GM19372 (cell line): ENCODE measurements around the gene GRB10.
A peak's percentile ranks its signal among the peaks of the same experiment; 100 is the strongest.

ENCODE experiments used
- ATAC-seq: cut with Tn5 transposase; IDR thresholded peaks from one replicate; pipeline ENCODE4 v1.9.1; 2021; ENCODE audit warnings: mild to moderate bottlenecking, low read depth, moderate library complexity; ENCODE audit not compliant: unreplicated experiment

Gene GRB10

GRCh38 chr7:50676740-50677637, 105.7 kb downstream of the GRB10 start:
- no peak for ATAC-seq

DNA sequence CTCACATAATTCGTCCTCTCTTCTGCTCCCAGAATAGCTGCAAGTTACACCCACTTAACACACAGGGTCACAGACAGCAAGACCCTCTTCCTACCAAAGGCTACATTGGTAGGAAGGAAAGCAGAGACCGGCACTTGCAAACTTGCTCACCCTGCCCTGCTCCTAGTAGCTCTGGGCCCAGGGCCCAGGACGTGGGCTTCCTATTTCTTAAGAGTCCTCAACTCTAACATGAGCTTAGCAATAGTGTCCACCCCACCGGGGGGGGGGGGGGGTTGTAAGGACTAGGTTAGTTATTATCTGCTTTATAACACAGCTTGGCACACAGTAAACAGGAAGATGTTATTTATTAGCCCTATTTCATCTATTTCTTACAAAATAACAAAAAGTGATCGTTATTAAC, 106.6 kb downstream of the GRB10 start:
- ATAC-seq, result no peak

- ATAC-seq, result no peak
These were observed 107.5 kb downstream of the GRB10 start for GRCh38 chr7:50674896-50675835.

GRCh38 chr7:50674299-50674698, 108.4 kb downstream of the GRB10 start:
- no peak for ATAC-seq

GRCh38 chr7:50673096-50673495, 109.6 kb downstream of the GRB10 start:
- ATAC-seq, result no peak

DNA sequence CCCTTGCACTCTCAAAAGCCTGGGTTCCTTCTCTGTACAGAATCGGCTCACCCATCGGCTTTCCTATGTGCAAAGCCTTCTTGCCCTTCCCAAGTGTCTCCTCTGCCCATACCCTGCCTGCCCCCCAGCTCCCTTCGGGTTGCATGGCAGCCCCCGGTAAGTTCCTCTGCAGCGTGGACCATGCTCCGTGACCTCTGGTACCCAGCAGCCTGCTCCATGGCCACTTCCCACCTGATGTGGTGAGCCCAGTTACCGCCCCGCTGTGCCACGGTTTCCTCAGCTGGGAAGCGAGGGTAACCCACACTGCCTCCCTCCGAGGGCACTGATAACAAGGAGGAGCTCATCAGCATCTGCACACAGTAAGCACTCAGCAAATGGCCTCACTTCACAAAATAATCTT, 110.7 kb downstream of the GRB10 start:
- no peak for ATAC-seq

DNA sequence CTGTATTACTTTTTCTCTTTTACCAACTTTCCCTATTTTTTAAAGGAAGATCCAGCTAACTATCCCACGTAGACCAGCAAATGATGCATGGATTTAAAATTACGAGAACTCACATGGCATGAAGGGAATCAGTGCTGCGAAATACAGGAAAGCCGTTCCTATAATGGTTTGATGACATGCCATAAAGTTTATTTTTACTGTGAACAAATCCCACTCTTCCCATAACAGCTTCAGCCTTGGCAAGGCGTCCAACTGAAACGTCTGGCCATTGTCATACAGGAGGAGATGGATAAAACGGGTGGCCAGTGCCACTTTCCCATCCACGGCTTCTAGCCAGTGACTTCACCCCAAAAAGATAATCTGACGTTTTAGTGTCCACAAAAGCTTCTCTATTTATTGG, 111.3 kb downstream of the GRB10 start:
- no peak for ATAC-seq

DNA sequence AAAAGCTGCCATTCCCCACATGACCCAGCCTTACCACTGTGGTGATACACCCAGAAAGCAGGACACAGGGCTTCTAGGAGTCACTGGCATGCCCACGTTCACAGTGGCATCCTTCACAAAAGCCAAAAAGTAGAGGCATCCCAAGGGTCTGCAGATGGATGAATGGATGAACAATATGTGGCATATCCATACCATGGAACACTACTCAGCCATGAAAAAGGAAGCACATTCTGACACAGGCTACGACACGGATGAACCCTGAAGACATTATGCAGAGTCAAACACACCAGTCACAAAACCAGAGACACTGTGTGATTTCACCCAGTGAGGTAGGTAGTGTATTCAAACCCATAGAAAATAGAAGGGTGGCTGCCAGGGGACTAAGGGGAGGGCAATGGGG, 112.8 kb downstream of the GRB10 start:
- ATAC-seq, result no peak

- no peak for ATAC-seq
These were observed 114.9 kb downstream of the GRB10 start for GRCh38 chr7:50667789-50668226.

GRCh38 chr7:50667338-50667737, 115.4 kb downstream of the GRB10 start:
- no peak for ATAC-seq

- ATAC-seq, result no peak
These were observed 116.6 kb downstream of the GRB10 start for GRCh38 chr7:50666124-50666496.

DNA sequence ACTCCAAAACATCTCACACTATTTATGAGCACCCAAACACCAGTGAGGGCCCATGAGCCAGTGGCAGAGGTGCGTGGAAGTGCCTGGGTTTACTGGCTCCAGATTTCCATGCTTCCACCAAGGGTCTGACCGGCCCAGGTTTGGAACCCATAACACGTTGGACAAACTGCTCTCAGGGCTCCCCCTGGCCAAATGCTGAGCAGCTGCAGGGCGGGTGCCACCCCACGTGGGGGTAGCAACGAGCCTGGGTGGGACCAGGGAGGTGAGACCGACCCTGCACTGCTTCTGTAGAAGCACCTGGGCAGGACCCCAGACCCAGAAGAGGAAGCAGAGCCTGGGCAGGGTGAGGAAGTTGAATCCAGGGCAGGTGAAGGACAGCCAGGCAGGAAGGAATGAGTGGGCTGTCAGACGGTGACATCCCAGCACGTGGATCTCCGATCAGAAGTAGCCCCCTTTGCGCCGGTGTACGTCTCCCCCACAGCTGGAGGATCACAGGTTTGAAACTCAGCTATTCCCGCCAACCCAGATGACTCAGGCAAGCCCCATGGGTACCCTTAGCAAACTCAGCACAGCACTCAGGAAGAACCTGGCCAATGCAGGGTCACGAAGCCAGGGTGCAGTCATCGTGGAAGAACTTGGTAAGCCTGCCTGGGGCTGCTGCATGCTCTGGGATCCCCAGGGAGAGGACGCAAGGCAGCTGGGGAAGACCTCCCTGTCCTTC, 117.1 kb downstream of the GRB10 start:
- ATAC-seq, result no peak

DNA sequence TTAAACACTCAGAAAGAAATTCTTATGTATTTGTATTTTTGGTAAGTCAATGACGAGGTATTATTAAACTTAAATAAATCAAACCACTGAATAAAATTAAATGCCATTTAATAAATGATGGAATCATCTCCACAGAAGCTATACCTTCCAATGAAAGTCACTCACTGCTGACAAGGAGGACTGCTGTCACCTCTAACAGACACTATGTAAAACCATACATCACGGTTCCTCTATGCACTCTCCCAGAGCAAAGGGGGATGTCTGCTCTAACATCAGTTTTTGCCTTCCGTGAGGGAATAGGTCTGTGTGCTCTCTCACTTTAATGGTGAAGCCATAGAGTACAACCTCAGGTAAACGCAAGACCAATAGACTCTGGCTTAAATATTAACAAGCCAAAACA, 117.8 kb downstream of the GRB10 start:
- no peak for ATAC-seq

GRCh38 chr7:50664461-50664922, 118.2 kb downstream of the GRB10 start:
- ATAC-seq, result peak; percentile 38

- no peak for ATAC-seq
These were observed 119.1 kb downstream of the GRB10 start for GRCh38 chr7:50663396-50664102.

DNA sequence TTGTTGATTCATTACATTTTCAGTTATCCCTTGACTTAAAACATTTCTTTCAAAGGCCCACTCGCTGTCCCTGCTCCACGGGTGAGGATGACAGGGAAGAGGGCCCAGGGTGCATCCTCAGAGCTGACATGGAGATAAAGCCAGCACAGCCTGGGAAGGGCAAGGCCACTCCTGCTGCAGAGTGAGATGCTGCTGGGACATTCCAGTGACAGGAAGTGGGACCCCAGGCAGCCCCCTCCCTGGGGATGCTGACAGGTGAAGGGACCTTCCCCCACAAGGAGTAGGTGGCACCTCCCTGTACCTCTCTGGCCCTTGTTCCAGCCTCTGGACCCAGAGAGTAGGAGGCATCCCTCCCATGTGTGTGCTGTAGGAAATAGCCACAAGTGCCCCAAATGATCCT, 119.7 kb downstream of the GRB10 start:
- no peak for ATAC-seq

- ATAC-seq, result peak; percentile 1
These were observed 120.5 kb downstream of the GRB10 start for GRCh38 chr7:50662041-50662694.

DNA sequence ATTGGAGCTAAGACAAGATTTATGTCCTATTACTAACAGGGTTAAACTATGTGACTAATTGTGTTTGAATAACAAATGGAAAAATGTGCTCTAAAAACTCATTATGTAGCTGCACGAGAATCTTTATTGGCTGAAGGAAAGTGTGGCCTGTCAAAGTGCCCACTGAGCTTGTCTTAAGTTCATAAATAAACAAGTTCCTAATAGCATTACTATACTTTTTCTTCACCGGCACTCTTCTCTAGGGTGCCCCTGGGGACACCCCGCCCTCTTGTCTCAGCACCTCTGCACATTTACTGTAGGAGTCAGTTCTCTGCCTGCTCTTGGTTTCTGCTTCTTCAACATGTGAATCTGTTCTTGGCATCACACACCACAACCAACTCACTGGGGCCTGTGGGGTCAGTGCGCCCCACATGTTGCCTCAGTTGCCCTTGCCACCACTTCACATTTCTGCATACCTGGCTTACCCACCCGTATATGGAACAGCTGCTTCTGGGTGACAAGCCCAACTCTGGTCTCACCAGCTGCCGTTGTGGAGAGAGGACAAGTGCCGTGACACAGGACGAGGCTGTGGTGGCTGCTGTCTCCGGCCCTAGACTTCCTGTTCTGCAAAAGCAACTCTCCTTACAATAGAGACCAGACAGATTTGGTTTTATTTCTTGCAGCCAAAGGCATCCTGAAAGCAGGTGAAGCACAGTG, 121.2 kb downstream of the GRB10 start:
- peak; percentile 50 for ATAC-seq

GRCh38 chr7:50660830-50661175, 121.9 kb downstream of the GRB10 start:
- no peak for ATAC-seq
